CD4-positive, alpha-beta T cell treated with Interleukin-2 at 100 ng/mL for 4 hours (primary cell): ENCODE measurements around the gene BEST3.

ENCODE experiments used
- DNase-seq: peaks from one replicate; pipeline ENCODE4 v3.0.0-alpha.2; 2020; ENCODE audit warnings: low spot score

Gene BEST3

DNA sequence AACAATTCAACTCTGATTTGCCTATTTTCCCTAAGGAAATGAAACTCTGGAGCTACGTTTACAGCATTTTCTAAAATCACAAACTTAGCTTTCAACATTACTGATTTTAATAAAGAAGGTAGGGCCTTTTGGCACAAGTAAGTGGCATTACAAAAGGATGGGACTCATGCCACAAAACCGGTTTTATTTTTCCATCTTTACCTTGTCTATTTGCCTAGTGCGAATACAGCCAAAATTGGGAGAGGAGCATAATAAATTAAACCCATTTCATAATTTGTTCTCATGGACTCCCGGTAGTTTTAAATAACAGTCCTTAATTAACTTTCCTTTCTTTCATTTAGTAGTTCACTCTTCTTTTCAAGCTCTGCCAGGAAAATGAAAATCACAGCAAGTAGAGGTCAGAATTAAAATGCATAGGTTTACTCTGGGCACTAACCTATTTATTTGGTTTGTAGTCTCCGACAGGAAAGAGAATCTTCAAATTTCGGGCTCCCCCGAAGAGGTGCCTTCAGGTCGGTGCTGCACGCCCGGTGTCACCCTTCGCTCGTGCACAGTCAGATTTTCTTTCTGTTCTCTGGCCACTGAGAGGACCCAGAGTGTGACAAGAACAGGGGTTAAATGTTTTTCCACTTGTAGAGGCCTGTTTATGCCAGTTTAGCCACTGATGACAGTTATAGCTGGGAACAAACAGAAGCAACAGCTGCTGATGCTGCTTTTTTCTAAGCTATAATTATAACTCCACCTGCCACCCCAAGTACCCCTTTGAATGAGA lies at the start of gene BEST3:
Gene BEST3, minus strand, starts transcription at position 535 of the 772 bp plus-strand sequence. CDS start 1,505 bp downstream, outside the sequence.
- no peak for DNase-seq

DNA sequence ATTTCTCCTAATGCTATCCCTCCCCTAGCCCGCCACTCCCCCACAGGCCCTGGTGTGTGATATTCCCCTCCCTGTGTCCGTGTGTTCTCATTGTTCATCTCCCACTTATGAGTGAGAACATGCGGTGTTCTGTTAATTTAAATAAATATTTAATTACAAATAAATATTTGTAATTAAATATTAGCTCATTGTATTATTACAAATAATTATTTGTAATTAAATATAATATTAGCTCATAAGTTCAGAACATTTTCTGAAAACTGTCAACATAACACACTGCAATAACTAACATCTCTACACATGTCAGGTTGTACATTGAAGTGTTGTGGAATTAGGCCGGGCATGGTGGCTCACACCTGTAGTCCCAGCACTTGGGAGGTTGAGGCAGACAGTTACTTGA lies 45.0 kb upstream of the BEST3 start:
- DNase-seq, result no peak

DNA sequence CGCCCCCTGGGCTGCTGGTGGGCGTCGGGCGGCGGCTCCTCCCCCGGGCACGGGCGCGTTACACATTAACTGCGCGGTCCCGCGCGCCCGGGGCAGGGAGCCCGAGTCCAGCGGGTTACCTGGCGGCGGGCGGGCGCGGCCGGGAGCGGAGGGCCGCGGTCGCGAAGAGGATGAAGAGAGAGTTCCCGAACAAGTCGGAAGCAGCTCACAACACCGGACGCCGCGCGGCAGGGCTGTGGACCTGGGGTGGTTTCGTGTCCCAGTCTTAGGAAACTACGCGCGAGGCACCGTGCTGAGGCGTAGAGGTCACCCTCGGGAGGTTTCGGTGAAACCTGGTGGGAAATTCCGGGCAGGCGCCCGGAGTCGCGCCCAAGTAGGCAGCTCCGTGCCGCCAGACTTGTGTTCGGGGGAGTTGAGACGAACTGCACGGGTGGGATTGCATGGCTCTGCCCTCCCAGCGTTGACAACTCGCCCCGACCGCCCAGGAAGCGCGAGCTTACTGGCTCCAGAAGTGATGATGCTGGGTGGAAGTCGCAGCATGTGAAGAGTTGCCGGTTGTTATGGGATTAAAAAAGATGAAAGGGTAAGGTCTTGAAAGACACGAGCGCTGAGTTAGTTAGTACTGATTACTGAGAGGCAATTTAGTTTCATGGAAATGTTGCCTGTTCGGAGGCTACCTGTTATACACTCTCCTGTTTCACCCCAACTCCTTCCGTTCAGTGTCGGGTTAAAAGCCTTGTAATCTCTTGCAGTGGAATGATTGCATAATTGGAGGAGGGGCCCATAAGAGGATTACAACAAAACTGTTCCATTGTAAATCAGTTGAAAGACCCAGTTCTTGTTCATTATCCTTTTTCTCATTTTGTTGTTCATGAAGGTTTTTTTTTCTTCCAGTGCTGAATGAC lies 40.4 kb upstream of the BEST3 start:
- DNase-seq, result peak; percentile 62

DNA sequence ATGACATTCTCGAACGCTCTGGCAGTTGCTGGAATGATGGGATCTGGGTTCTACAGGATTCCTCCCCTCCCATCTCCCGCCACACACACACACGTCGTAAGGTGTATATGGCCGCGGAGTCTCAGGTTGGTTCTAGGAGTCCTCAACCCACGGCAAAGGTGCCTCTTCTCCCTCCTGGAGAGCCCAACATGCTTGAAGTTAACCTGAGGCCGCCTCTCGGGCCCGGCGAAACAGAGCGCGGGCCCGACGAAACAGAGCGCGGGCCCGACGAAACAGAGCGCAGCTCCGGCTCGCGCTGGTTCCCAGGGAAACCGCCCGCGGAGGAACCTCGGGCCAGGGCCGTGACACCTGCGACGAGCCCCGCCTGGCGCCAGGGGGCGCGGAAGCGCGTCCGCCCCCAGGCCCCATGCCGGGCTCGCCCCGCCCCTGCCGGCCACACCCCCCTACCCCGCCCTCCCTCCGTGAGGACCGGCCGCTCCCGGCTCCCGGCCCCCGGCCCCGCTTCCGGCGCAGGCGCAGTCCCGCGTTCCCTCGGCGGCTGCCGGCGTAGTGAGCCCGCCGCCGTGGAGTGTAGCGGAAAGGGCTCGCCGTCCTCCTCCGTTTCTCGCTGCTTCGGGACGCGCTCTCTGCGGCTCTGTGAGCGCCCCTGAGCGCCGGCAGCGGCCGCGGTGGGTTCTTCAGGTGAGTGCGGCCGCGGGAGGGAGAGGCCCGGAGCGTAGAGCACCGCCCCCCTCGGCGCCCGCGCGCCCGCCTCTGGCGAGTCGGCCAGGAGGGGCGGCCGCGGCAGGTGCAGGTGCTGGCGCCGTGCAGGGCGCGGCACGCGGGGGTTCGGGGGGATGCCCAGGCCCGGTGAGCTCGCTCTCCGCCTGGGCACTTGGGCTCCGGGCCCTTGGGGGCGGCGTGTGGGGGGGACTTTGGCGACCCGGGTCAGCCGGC lies 39.5 kb upstream of the BEST3 start, which contains the start of gene RAB3IP:
Gene RAB3IP, plus strand, starts transcription at position 510 of the 936 bp plus-strand sequence. CDS start 16,549 bp downstream, outside the sequence.
- DNase-seq, result peak; percentile 92

DNA sequence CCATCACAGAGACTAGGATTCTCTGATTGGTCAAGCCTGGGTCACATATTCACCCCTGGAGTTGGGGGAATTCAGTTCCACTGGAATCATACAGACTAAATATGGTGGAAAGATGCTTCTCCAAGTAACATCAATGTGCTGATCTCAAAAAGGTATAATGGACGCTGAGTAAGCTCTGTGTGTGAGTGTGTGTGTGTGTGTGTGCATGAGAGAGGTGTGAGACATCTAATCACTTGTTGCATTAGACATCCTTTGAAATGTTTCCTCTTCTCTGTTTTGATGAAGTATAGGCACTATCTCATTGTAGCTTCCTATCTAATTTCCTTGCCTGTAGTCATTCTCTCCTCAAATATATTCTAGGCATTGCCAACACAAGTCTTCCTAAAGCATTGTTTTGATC lies 34.5 kb upstream of the BEST3 start:
- DNase-seq, result no peak

DNA sequence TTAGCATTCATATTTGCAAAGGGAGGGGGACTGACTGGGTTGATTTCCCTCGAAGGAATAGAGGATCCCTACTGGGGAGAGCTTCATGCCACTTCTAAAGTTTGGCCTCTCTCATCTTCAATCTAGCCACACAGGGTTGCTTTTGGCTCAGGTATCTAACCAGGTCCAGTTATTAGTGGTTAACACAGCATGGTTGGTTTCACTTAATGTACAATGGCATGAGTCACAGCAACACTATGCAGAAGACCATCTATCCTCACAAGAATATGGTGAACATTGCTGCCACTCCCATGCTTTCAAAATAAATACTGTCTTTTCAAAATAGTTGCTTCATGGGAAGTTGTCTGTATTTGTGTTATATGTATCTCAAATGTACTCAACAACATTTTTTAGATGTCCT lies 33.0 kb upstream of the BEST3 start:
- DNase-seq, result no peak

DNA sequence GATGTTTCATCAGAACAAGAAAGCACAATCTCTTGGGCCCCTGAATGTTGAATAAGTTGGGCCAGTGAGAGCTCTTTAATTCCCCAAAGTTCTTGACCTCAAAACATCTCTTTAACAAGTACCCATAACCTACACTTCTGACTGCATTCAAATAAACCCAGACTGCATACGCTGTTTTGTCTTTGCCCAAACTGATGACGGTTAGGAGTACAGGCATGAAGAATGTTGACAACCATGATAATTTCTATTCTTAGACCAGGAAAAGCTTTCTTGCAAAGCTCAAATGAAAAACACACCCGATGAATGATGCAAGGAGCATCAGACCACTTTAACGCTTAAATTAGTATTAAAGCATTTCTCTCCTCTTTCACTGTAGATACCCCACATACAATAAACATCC lies 27.8 kb upstream of the BEST3 start:
- no peak for DNase-seq

DNA sequence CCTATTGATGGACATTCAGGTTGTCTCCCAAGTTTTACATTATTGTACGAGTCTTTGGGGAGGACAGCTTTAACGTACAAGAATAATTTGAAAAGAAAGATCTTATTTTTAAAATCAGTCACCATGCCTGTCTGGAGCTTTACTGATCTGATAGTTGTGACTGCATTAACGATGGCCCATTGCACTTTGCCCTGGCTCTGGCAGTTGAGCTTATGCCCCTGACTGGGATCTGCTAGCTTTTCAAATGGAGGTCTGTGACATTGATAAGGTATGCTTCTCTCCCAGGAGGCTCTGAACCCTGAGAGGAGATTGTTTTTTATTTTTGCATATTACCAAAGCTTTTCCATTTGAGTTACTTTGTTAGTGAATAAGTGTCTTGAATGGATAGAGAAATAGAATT lies 21.6 kb upstream of the BEST3 start:
- DNase-seq, result no peak

DNA sequence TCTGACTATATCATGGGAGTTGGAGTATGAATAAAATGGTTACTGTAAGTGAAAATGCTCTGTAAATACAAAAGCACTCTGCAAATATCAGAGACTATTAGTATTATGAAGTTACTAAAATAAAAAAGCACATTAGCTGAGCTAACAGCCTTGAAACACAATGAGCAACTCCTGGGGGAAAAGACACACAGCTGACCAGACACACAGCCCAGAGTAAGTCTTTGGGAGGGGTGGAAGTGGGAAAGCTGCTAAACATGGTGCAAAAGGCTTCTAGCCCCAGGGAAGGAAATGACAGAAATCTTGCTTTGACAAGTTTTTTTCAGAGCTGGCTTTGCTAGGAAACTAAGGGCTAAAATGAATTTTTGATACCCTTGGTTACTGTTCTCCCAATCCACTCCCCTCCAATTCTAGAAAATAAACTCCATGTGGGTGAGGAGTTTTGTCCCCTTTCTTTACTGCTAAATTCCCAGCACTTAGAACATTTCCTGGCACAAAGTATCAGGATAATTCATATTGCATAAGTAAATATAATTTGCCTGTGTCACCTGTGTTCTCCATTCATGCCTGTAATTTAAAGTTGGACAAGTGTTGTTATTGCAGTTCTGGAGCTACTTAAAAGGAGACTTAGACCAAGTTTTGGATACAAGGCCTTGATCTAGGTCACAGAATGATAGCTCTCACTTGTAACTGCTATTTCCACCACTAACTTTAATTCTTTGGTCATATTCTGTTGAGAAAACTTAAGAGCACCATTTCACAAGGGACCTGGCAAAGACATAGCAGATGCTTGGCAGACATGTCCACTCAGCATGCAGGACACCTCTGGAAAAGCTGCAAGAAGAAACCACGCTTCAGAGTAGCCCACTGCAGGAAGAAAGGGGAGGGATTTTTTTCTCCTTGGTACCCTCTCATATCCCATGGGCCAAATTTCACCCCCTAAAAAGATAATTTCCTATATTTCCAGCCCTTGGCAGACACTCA lies 20.5 kb upstream of the BEST3 start:
- DNase-seq, result no peak

DNA sequence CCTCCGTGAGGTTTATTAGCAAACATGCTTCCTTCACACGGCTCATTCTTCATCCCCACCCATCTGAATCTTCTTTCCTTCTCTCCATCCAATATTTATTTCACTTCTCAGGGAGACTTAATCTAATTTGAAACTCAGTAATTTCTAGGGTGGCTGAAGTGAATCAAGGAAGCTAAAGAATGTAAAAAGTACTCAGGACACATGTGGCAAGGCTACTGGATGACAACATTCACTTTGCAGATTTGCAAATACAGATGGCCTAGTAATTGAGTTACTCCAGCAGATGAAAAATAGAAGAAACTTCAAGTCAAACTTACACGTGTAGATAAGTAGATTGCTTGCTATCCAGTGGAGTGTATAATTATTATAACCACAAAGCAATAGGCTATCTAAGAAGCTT lies 15.4 kb upstream of the BEST3 start:
- DNase-seq, result no peak

DNA sequence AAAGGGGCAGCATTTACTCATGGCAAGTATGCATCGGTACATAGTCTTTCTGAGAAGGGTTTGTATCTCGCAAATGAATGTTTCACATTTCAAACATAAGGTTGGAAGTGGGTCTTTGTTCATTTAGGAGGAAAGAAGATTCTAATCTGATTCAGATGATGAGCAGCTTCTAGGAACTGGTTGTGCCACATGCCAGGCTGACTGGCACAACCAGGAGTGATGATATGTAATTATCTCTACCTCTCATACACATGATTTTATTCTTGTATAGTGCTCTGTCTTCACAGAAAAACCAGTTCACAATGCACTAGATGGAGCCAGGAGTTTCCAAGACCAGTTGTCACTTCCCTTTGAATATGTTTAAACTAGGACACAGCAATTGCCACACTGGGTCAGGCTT lies 13.7 kb upstream of the BEST3 start:
- no peak for DNase-seq

DNA sequence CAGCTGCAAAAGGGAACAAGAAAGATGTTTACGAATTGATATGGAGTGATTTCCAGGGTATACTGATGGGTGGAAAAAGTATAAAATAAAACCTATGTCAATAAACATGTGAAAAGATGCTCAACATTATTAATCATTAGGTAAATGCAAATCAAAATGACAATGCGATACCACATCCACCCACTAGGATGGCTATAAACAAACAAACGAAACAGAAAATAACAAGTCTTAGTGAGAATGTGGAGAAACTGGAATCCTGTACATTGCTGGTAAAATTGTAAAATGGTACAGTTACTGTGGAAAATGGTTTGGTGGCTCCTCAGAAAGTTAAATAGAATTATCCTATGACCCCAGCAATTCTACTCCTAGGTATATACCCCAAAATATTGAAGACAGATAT lies 9.5 kb upstream of the BEST3 start:
- DNase-seq, result no peak

DNA sequence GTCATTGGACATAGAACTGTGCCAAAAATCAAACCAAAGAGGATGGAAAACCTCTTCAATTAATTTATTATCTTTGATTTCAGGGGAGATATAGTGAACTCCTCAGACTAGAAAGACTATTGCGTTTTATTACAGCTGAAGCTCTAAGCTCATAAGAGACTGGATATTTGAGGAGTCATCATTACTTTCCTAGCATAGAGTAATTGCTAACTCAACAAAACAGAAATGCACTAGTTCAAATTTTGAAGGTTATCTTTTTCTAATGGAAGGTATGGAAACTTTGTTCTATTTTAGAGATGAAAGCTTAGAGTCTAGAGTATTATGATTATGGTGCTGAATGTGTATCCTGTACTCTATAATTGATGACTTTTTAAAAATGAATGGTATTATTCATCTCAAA lies 5.3 kb upstream of the BEST3 start:
- DNase-seq, result no peak

DNA sequence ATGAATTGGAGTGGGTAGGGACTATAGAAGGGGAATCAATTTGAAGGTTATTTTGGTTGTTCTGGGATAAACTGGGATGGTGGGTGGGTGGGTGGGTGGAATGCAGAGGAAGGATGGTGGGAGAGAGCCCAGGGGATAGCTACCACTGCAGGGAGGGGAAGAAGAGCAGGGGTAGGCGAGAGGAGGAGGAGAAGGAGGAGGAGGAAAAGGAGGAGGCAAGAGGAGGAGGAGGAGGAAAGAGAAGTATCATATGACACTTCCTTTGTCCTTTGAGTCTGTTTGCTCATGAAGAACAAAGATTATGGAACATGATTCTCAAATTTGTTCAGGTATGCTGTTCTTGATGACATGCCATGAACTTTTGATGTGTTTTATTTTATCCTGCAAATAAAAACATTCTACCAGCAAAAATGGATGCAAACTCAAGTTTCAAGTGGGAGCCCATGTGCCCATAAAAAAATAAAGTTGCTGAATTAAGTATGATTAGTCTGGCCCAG lies 4.1 kb upstream of the BEST3 start:
- DNase-seq, result no peak

DNA sequence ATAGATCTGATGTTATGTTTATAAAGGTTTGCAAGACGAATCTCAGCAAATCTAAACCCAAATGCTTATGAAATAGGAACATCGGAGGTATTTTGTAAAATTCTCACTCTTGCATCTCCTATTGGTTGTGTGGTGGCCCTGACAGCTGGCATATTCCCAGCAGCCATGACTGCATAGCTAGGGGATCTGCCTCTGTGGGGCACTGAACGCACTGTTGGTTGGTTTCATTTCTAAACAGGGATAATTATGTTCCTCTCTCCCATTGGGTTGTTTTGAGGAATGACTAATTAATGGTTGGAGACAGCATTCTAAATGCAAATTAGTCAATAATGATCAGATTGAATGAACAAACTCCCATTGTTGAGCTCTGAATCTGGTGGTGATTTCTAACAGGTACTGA lies 2.7 kb upstream of the BEST3 start:
- no peak for DNase-seq

DNA sequence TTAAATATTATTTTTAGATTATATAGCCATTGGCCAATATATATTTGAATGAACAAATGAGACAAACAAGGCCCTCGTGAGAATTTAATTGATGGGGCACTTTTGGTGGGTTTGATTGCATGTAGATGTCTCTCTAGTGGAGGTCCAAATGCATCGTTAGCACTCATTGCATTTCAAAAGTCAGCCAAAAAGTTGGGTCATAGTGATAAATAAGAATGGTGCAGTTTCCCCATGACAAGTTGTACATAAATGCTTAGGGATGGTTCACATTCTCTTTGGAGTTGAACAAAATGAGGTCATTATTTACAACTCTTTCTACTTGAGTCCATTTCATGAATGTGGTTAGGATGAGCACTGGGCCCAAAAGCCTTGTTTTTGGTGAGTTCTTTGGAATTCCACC lies 1.0 kb downstream of the BEST3 start:
- no peak for DNase-seq

DNA sequence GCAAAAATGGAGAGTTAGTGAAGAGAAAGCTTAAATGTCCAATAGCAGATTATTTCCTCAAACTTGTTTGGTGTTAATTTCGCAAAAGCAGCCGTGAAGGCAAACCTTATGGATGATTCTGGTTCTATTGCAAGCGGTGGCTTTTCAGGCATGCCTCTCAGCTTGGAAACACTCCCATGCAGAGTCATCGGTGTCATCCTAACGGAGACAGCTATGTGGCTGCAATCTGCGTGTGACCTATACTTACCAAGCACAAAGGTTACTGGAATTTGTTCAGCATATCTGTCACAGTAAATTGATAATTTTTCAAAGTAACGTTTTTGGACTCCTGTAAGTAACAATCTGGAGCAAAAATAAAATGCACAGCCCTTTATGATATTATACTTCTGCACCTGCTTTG lies 5.0 kb downstream of the BEST3 start:
- DNase-seq, result no peak

DNA sequence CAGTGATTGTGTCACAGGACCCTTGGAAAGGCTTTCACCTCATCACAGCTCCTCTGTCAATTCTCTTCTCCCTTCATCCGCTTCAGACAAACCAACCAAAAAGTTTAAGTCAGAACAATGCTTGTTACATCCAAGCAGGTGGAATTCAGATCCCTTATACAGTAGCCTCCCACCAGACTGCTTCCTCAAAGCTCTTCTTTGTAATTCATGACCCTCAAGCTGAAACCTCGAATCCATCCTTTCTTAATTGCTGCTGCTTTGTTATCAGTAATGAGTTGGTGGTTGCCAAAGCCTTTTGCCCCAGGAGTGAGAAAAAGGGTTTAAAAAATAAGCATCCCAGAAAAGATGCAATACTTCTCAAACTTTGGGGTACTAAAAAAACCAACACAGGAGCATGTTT lies 9.5 kb downstream of the BEST3 start:
- no peak for DNase-seq

DNA sequence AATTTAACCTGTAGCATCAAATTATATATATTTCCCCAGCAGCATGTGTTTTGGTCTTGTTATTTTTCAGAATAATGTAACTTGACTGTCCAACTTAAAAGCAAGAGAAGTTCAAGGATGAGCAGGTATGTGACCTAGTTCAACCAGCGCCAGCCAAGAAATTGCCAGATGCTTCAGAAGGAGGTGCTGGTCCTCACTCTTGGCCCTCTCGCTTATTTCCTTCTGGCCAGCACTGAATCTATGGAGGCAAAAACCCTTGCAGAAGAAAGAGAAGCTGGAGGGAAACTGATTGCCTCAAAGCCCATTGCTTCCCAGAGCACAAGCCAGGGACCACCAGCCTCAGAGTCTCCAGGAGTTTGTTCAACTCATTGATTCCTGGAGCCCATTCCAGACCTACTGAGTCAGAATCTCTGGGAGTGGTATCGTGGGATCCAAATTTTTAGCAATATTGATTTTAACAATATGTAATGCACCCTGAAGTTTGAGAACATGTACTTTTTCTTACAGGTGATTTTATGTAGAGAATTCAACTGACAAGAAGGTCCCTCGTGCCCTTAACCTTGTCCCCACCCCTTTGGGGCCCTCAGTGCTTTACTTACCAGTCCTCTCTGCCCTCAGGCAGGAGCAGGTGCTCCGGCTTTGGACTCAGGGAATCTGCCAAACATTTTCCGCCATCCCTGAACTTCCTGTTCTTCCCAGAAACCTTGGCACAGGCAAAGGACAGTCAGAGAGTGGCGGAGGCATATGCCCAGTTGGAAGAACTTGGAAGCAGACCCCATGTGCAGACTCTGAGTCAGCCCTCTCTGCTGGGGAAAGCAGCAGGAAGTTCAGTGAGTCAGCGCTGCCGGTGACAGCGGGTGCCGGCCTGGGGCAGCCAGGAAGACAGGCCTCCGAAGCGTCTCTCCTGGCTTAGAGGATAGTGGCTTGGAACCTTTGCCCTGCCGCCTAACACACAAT lies 10.4 kb downstream of the BEST3 start:
- peak; percentile 18 for DNase-seq
